Upper lobe of right lung (tissue), 1 donor: ENCODE results near the gene METTL16. TPM values are rescaled to one million over a fixed set of nuclear protein-coding genes. Genes with fewer than 3 reads are reported as not detected.
"Not testable (repeated sequence)": the region's sequence is repeated elsewhere in the genome, so short reads cannot be mapped to it uniquely, and the experiment has no call there.

Source experiments
- ATAC-seq: fragments of 200-7000 bp; cut with Tn5 transposase; one replicate; pipeline ENCODE4 v1.9.1; 2020; ENCODE audit warnings: mild to moderate bottlenecking, moderate library complexity
- DNase-seq: peaks from one replicate; pipeline ENCODE4 v3.0.0-alpha.2; 2020
- H3K27ac ChIP-seq: fragments of 200-600 bp; one replicate; pipeline ENCODE4 v1.8.0; 2022
- H3K27me3 ChIP-seq: fragments of 200-600 bp; one replicate; pipeline ENCODE4 v1.8.0; 2022; ENCODE audit warnings: mild to moderate bottlenecking
- H3K36me3 ChIP-seq: fragments of 200-600 bp; one replicate; pipeline ENCODE4 v1.8.0; 2022
- H3K4me1 ChIP-seq: fragments of 200-600 bp; one replicate; pipeline ENCODE4 v1.8.0; 2022
- H3K4me3 ChIP-seq: fragments of 200-600 bp; one replicate; pipeline ENCODE4 v1.8.0; 2022; ENCODE audit warnings: mild to moderate bottlenecking
- H3K9me3 ChIP-seq: fragments of 200-600 bp; one replicate; pipeline ENCODE4 v1.8.0; 2022
- CTCF ChIP-seq: fragments of 200-600 bp; IDR thresholded peaks from one replicate; pipeline ENCODE4 v1.8.0; 2022; ENCODE audit warnings: antibody characterized with exemption
- intact Hi-C: fragments of 100-400 bp; cut with DNase I; formaldehyde crosslinking; loops from one replicate; pipeline ENCODE4 v1.11.0; 2022
- long read RNA-seq: library from polyadenylated mRNA; unstranded; transcript quantifications from one replicate; pipeline ENCODE4 v2.0.0, GENCODE V29; 2021
- total RNA-seq: library from RNA; stranded (reverse); fragmentation: NEBNext Ultra II Directional; extraction: Animal tissue kit (Norgen Biotek cat#: 25700); gene quantifications from one replicate; pipeline ENCODE4 v1.2.1, GENCODE V29; 2021
- donor health status: DM: no; HTN: yes; CAD: no; lungs with severe emphysema.

The METTL16 gene, protein sequence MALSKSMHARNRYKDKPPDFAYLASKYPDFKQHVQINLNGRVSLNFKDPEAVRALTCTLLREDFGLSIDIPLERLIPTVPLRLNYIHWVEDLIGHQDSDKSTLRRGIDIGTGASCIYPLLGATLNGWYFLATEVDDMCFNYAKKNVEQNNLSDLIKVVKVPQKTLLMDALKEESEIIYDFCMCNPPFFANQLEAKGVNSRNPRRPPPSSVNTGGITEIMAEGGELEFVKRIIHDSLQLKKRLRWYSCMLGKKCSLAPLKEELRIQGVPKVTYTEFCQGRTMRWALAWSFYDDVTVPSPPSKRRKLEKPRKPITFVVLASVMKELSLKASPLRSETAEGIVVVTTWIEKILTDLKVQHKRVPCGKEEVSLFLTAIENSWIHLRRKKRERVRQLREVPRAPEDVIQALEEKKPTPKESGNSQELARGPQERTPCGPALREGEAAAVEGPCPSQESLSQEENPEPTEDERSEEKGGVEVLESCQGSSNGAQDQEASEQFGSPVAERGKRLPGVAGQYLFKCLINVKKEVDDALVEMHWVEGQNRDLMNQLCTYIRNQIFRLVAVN
- 30.0 TPM for total RNA-seq
- long read RNA-seq, full-length matches to known transcripts = 2 of 12 reads
- long read RNA-seq, partial matches to known transcripts = 2 of 12 reads
- long read RNA-seq, other reads (novel, unspliced or antisense) = 8 of 12 reads

DNA sequence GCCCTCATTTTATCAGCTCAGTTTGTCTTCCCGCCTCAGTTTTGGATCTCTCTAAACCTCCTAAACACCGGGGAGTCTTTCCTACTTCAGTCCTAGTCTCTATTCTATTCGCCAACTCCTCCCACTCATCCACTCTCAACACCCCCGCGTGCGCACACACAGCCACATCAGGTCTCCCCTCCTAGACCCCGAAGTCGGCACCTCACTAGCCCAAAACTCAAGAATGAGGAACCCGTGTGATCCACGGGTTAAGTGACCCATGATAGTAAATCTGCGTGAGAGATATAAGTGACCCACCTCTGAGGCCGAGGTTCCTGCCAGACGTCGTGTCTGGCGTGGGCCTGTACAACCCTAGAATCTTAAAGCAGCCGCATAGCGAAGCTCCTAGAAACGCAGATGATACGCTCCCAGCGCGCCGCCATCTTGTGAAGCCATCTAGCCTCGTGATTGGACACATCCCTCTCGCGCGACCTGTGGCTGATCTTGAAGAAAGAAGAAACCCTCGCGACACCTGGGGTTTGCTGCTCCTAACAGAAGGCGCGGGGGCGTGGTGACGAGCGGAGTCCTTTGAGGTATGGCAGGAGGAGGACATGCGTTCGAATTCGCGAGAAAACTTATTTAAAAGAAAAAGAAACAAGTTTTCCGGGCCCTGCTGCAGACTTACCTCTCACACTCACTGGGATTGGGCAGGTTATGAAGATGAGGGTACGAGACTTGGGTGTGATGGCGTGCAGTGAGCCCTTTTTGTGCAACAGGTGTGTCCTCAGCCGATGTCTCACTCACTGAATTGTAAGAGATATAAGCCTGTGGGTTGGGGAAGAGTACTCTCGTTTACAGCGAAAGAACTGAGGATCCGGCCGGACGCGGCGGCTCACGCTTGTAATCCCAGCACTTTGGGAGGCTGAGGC, at the start of gene METTL16:
Gene METTL16 (minus strand): TSS at position 427 of the 908 bp plus-strand sequence. CDS start 9,557 bp downstream, outside the sequence.
- DNase-seq (peak; percentile 99), ATAC-seq (peak; percentile 100)
- peaks cover 8% of the 10 kb centered on the region for H3K4me1 ChIP-seq
- peak within 1 kb of the TSS; percentile 89 for H3K27ac ChIP-seq
- intact Hi-C loops = no loop called here
- H3K36me3 ChIP-seq = no peaks in the 10 kb centered on the region
- H3K4me3 ChIP-seq = peak within 1 kb of the TSS; percentile 63
- H3K9me3 ChIP-seq = no peaks in the 10 kb centered on the region
- TF ChIP-seq CTCF = no peak
- no peaks in the 10 kb centered on the region for H3K27me3 ChIP-seq

DNA sequence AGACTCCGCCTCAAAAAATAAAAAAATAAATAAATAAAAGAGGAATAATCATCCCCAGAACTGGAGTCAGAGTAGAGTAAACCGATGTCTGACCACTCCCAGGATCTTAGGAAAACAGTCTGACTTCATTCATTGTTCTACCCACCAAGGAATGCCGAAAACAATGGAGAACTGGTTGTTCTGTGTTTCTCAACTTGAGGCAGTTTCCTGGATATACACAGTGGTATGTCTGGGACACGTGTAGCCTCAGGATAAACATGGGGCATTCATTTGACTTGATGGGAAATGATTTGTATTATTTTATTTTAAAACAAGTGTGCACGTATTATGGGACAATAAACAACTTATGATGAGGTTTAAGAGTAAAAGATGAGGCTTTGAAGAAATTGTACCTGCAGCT, 49.0 kb upstream of the METTL16 start:
- intact Hi-C loops = no loop called here
- Histone ChIP-seq H3K27ac (no peak overlapping the region), H3K4me1 (no peaks in the 10 kb centered on the region), H3K4me3 (no peak overlapping the region), H3K9me3 (no peaks in the 10 kb centered on the region), H3K27me3 (no peaks in the 10 kb centered on the region), H3K36me3 (no peaks in the 10 kb centered on the region)
- ATAC-seq = no peak
- DNase-seq = no peak
- TF ChIP-seq CTCF = no peak

GRCh38 chr17:2551928-2552327, 40.2 kb upstream of the METTL16 start:
- H3K27ac ChIP-seq = no peak overlapping the region
- DNase-seq (no peak), ATAC-seq (no peak)
- H3K4me3 ChIP-seq = no peak overlapping the region
- intact Hi-C loops = no loop called here
- no peaks in the 10 kb centered on the region for H3K27me3 ChIP-seq
- no peaks in the 10 kb centered on the region for H3K36me3 ChIP-seq
- no peaks in the 10 kb centered on the region for H3K4me1 ChIP-seq
- no peaks in the 10 kb centered on the region for H3K9me3 ChIP-seq
- no peak for TF ChIP-seq CTCF

DNA sequence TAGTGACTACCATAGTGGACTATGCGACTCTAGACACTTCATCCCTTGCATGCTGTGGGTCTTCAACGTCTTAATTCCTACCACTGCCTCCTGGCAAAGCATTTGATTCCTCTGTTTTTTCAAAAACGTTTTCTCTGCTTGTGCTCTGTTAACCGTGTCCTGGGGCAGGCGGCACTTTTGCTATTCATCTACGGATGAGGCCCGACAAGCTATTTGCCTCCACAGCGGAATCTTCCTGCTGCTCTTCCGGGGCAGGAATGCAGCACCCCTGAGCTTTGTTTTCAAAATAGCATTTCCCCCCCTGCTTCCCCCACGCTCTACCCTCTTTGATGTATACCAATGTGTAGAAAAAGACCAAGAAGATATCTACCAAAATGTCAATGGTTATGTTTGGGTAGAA, 39.8 kb upstream of the METTL16 start:
- Histone ChIP-seq H3K4me1 (no peaks in the 10 kb centered on the region), H3K27me3 (no peaks in the 10 kb centered on the region), H3K4me3 (no peak overlapping the region), H3K9me3 (no peaks in the 10 kb centered on the region), H3K27ac (no peak overlapping the region), H3K36me3 (no peaks in the 10 kb centered on the region)
- ATAC-seq = no peak
- no peak for DNase-seq
- intact Hi-C loops = no loop called here
- no peak for TF ChIP-seq CTCF

- no peak overlapping the region for H3K27ac ChIP-seq
- DNase-seq (no peak), ATAC-seq (no peak)
- TF ChIP-seq CTCF = no peak
- no peaks in the 10 kb centered on the region for H3K27me3 ChIP-seq
- H3K36me3 ChIP-seq = no peaks in the 10 kb centered on the region
- no peak overlapping the region for H3K4me3 ChIP-seq
- no peaks in the 10 kb centered on the region for H3K4me1 ChIP-seq
- intact Hi-C loops = no loop called here
- no peaks in the 10 kb centered on the region for H3K9me3 ChIP-seq
Observed at GRCh38 chr17:2549392-2550211, 37.9 kb upstream of the METTL16 start.

GRCh38 chr17:2548026-2548425, 36.3 kb upstream of the METTL16 start:
- H3K27ac ChIP-seq, H3K36me3 ChIP-seq, H3K4me1 ChIP-seq, H3K27me3 ChIP-seq, H3K9me3 ChIP-seq, DNase-seq, intact Hi-C loops, H3K4me3 ChIP-seq: not testable (repeated sequence)
- peak; percentile 53 for ATAC-seq
